ENCODE data around the gene HOXC12. TPM values are rescaled to one million over a fixed set of nuclear protein-coding genes. Genes with fewer than 3 reads are reported as not detected.

HOXC12 gene
- total and polyA plus RNA-seq, 2 donors (not counting 1 experiment from before 2014, with no cell fraction given), result not detected

DNA sequence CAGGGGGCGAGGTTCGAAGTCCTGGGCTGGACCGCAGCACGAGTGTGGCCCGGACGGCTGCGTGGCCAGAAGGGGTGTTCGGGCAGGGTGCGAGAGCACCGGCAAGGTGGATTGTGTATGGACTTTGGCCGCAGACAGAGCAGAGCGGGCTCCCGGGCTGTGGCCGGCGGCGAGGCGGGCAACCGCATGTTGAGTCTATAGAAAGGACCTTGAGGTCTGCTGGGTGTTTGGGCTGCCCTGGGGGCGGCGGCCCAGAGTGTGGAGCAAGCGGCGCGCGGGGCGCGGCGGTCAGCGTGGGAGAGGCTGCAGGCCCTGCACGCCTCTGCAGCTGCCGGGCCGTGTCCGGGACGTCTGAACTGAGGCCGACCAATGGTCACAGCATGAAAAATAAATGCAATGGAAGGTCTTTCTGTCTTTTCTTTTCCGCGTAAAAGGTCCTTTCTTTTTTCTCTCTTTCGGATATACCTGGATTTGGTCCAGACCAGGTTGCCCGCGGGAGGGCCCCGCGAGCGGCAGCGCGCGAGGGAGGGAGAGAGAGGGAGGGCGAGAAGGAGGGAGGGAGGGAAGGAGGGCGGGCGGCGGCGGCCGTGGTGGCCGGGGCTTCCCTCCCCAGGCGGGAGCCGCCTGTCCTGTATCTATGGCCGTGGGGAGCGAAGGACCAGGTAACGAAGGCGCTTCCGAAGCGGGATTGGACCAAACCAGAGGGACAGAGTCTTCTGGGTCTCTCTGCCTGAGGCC is 39.7 kb downstream of the HOXC12 start:
- no peaks in the 10 kb centered on the region for H3K79me2 ChIP-seq (ENCODE audit: control insufficient read depth, insufficient read depth, low read length)
- H3K9ac ChIP-seq (ENCODE audit: low read length), result peak overlapping the region; percentile 58
- peak overlapping the region; percentile 96 for H3K4me2 ChIP-seq (replicated peaks; ENCODE audit: low read depth, low read length, poor library complexity, severe bottlenecking)
- peak overlapping the region in 1 of 5 experiments; percentile 60 for H3K4me3 ChIP-seq (ENCODE audit: control extremely low read depth in 1 of 5, extremely low read depth in 1 of 5, insufficient read depth in 1 of 5, low read depth in 2 of 5, low read length in 4 of 5)
- H3K9me3 ChIP-seq (ENCODE audit: control extremely low read depth in 1 of 3, control insufficient read depth in 2 of 3, insufficient read depth in 1 of 3, low read length in 2 of 3), result peaks cover 0 to 67% (median 0%) of the 10 kb centered on the region in 3 donors
- H3K27ac ChIP-seq (ENCODE audit: low read length in 2 of 2), result no peak overlapping the region
- ATAC-seq (ENCODE audit: low read depth) (no peak), DNase-seq (no peak)
- CTCF ChIA-PET, result interaction anchor here (0.9 kb wide), 1 partner anchor 196 kb away, joined by 3 read pairs; no protein-coding TSS in a partner anchor
- POLR2A ChIA-PET, result interaction anchor here (0.7 kb wide), 1 partner anchor 219 kb away, joined by 3 read pairs; no protein-coding TSS in a partner anchor
- H3K27me3 ChIP-seq (replicated peaks in 1 of 4; ENCODE audit: control extremely low read depth in 1 of 4, control insufficient read depth in 3 of 4, insufficient read depth in 4 of 4, low read length in 3 of 4), result peaks cover 0 to 98% (median 87%) of the 10 kb centered on the region in 4 experiments
- Mint-ChIP-seq H3K4me3 (peak overlapping the region; percentile 89), H3K27ac (peak overlapping the region; percentile 75), H3K9me3 (ENCODE audit: insufficient read depth) (no peaks in the 10 kb centered on the region), H3K27me3 (peaks cover 92% of the 10 kb centered on the region), H3K4me1 (peaks cover 39% of the 10 kb centered on the region)
- H3K36me3 ChIP-seq (replicated peaks in 1 of 2; ENCODE audit: control extremely low read depth in 1 of 2, control insufficient read depth in 1 of 2, extremely low read depth in 1 of 2, insufficient read depth in 2 of 2, low read length in 1 of 2), result no peaks in the 10 kb centered on the region
- H2AFZ ChIP-seq (ENCODE audit: insufficient read depth, low read depth, low read length, poor library complexity, severe bottlenecking), result peak overlapping the region; percentile 70
- TF ChIP-seq, protein P1, sequence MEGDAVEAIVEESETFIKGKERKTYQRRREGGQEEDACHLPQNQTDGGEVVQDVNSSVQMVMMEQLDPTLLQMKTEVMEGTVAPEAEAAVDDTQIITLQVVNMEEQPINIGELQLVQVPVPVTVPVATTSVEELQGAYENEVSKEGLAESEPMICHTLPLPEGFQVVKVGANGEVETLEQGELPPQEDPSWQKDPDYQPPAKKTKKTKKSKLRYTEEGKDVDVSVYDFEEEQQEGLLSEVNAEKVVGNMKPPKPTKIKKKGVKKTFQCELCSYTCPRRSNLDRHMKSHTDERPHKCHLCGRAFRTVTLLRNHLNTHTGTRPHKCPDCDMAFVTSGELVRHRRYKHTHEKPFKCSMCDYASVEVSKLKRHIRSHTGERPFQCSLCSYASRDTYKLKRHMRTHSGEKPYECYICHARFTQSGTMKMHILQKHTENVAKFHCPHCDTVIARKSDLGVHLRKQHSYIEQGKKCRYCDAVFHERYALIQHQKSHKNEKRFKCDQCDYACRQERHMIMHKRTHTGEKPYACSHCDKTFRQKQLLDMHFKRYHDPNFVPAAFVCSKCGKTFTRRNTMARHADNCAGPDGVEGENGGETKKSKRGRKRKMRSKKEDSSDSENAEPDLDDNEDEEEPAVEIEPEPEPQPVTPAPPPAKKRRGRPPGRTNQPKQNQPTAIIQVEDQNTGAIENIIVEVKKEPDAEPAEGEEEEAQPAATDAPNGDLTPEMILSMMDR (IDR thresholded peaks at IDR 0.05), result no peak
- TF ChIP-seq EZH2 (IDR thresholded peaks at IDR 0.05; ENCODE audit: borderline replicate concordance, insufficient read depth, low read depth, low read length, poor library complexity, severe bottlenecking), result peak; percentile 23
- intact Hi-C loops (cut with micrococcal nuclease), result loop anchor here (5.0 kb wide), 2 partner anchors 38 to 42 kb away; partner anchors contain the start of genes HOXC12 and HOXC5
- peaks cover 29 to 64% of the 10 kb centered on the region in 2 donors for H3K4me1 ChIP-seq (ENCODE audit: control insufficient read depth in 2 of 2, insufficient read depth in 2 of 2, low read length in 2 of 2)
- no peaks in the 10 kb centered on the region for H4K20me1 ChIP-seq (ENCODE audit: control insufficient read depth, insufficient read depth, low read length, poor library complexity, severe bottlenecking)
- 8% methylated on average over 57 of the region's 60 CpGs for WGBS (ENCODE audit: insufficient coverage)

DNA sequence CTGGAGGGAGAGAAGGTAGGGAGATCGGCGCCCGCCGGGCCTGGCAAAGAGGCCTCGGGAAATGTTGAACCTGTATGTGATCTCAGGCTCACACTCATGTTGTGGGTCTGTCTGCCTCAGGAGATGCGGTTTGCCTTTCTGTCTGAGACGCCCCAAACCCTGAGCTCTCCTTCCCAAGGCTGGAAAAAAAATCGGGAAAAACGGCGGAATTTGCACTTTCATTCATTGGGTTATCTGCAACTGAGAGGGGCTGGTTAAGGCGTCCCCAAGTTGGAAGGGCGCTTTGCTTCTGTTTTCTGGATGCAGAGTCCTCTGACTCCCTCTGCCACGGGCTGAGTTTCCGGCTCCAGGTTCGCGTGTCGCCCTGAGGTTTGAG is 40.3 kb downstream of the HOXC12 start:
- H3K27ac Mint-ChIP-seq, result peak overlapping the region; percentile 47
- Histone ChIP-seq H4K20me1 (ENCODE audit: control insufficient read depth, insufficient read depth, low read length, poor library complexity, severe bottlenecking) (no peaks in the 10 kb centered on the region), H3K4me1 (ENCODE audit: control insufficient read depth in 2 of 2, insufficient read depth in 2 of 2, low read length in 2 of 2) (peaks cover 34 to 64% of the 10 kb centered on the region in 2 donors), H3K9ac (ENCODE audit: low read length) (peak overlapping the region; percentile 58), H3K27me3 (replicated peaks in 1 of 4; ENCODE audit: control extremely low read depth in 1 of 4, control insufficient read depth in 3 of 4, insufficient read depth in 4 of 4, low read length in 3 of 4) (peaks cover 0 to 98% (median 86%) of the 10 kb centered on the region in 4 experiments), H3K27ac (ENCODE audit: low read length in 2 of 2) (no peak overlapping the region), H3K4me3 (ENCODE audit: control extremely low read depth in 1 of 5, extremely low read depth in 1 of 5, insufficient read depth in 1 of 5, low read depth in 2 of 5, low read length in 4 of 5) (peak overlapping the region in 3 of 5 experiments; percentile 57 to 60 (median 59)), H3K9me3 (ENCODE audit: control extremely low read depth in 1 of 3, control insufficient read depth in 2 of 3, insufficient read depth in 1 of 3, low read length in 2 of 3) (peaks cover 0 to 73% (median 0%) of the 10 kb centered on the region in 3 donors), H3K79me2 (ENCODE audit: control insufficient read depth, insufficient read depth, low read length) (no peaks in the 10 kb centered on the region), H2AFZ (ENCODE audit: insufficient read depth, low read depth, low read length, poor library complexity, severe bottlenecking) (peak overlapping the region; percentile 70), H3K36me3 (replicated peaks in 1 of 2; ENCODE audit: control extremely low read depth in 1 of 2, control insufficient read depth in 1 of 2, extremely low read depth in 1 of 2, insufficient read depth in 2 of 2, low read length in 1 of 2) (no peaks in the 10 kb centered on the region), H3K4me2 (replicated peaks; ENCODE audit: low read depth, low read length, poor library complexity, severe bottlenecking) (peak overlapping the region; percentile 96)
- TF ChIP-seq, protein P1 (IDR thresholded peaks at IDR 0.05), result no peak
- no peak for TF ChIP-seq EZH2 (IDR thresholded peaks at IDR 0.05; ENCODE audit: borderline replicate concordance, insufficient read depth, low read depth, low read length, poor library complexity, severe bottlenecking)
- DNase-seq (no peak), ATAC-seq (ENCODE audit: low read depth) (no peak)
- H3K27me3 Mint-ChIP-seq, result peaks cover 91% of the 10 kb centered on the region
- H3K9me3 Mint-ChIP-seq (ENCODE audit: insufficient read depth), result no peaks in the 10 kb centered on the region
- H3K4me3 Mint-ChIP-seq, result peak overlapping the region; percentile 89
- 5% methylated on average over 17 of the region's 17 CpGs for WGBS (ENCODE audit: insufficient coverage)
- ChIA-PET POLR2A (interaction anchor here (0.6 to 0.7 kb wide), 2 partner anchors 19 to 219 kb away, joined by 3 to 10 read pairs; no protein-coding TSS in a partner anchor), CTCF (no interaction called here)
- peaks cover 37% of the 10 kb centered on the region for H3K4me1 Mint-ChIP-seq
- intact Hi-C loops (cut with micrococcal nuclease), result loop anchor here (5.0 kb wide), 2 partner anchors 37 to 43 kb away; partner anchors contain the start of genes HOXC12 and HOXC5
